Measurements from ENCODE around the gene KLF9.

Gene KLF9

GRCh38 chr9:70413799-70414775 is at the start of gene KLF9:
KLF9 (minus strand) TSS chr9:70414657; CDS start chr9:70413363, 1,294 bp downstream.
- DNase-seq, result peak; percentile 81

GRCh38 chr9:70463877-70464276 is 49.4 kb upstream of the KLF9 start:
- no peak for DNase-seq

- no peak for DNase-seq
These were observed 47.8 kb upstream of the KLF9 start for GRCh38 chr9:70462300-70462699.

- no peak for DNase-seq
These were observed 42.8 kb upstream of the KLF9 start for GRCh38 chr9:70457235-70457634.

- no peak for DNase-seq
These were observed 41.7 kb upstream of the KLF9 start for GRCh38 chr9:70455993-70456704.

GRCh38 chr9:70452365-70452764 is 37.9 kb upstream of the KLF9 start:
- no peak for DNase-seq

GRCh38 chr9:70451765-70452164 is 37.3 kb upstream of the KLF9 start:
- no peak for DNase-seq

GRCh38 chr9:70450738-70451137 is 36.3 kb upstream of the KLF9 start:
- no peak for DNase-seq

- no peak for DNase-seq
These were observed 35.0 kb upstream of the KLF9 start for GRCh38 chr9:70449461-70449860.

- no peak for DNase-seq
These were observed 34.5 kb upstream of the KLF9 start for GRCh38 chr9:70448919-70449318.

GRCh38 chr9:70444904-70445303 is 30.4 kb upstream of the KLF9 start:
- DNase-seq, result no peak

GRCh38 chr9:70442328-70442848 is 27.9 kb upstream of the KLF9 start:
- DNase-seq, result no peak

GRCh38 chr9:70441622-70442021 is 27.2 kb upstream of the KLF9 start:
- no peak for DNase-seq

GRCh38 chr9:70439991-70440706 is 25.7 kb upstream of the KLF9 start:
- no peak for DNase-seq

- no peak for DNase-seq
These were observed 24.0 kb upstream of the KLF9 start for GRCh38 chr9:70438341-70438928.

GRCh38 chr9:70435948-70436347 is 21.5 kb upstream of the KLF9 start:
- DNase-seq, result no peak

- DNase-seq, result no peak
These were observed 15.4 kb upstream of the KLF9 start for GRCh38 chr9:70429899-70430298.

- DNase-seq, result no peak
These were observed 14.3 kb upstream of the KLF9 start for GRCh38 chr9:70428781-70429180.

- DNase-seq, result no peak
These were observed 12.9 kb upstream of the KLF9 start for GRCh38 chr9:70427161-70427945.

- DNase-seq, result no peak
These were observed 10.7 kb upstream of the KLF9 start for GRCh38 chr9:70425192-70425591.

GRCh38 chr9:70422371-70423043 is 8.1 kb upstream of the KLF9 start:
- no peak for DNase-seq

Measured in stimulated activated CD4-positive, alpha-beta T cell treated with anti-CD3 and anti-CD28 coated beads, Interleukin-4, amount 100 ng/mL, for 1 hour (primary cell).